Activated CD4-positive, alpha-beta T cell treated with anti-CD3 and anti-CD28 coated beads, Interleukin-10, Interleukin-2, amounts not matched to agents 100 ng/mL and 50 ng/mL, durations not matched to agents 16 hours and 8 hours (primary cell): ENCODE results near the gene KCTD14.
"Not testable (repeated sequence)": the region's sequence is repeated elsewhere in the genome, so short reads cannot be mapped to it uniquely, and the experiment has no call there.

Source experiments
- DNase-seq: peaks from one replicate; pipeline ENCODE4 v3.0.0-alpha.2; 2020

The KCTD14 gene

DNA sequence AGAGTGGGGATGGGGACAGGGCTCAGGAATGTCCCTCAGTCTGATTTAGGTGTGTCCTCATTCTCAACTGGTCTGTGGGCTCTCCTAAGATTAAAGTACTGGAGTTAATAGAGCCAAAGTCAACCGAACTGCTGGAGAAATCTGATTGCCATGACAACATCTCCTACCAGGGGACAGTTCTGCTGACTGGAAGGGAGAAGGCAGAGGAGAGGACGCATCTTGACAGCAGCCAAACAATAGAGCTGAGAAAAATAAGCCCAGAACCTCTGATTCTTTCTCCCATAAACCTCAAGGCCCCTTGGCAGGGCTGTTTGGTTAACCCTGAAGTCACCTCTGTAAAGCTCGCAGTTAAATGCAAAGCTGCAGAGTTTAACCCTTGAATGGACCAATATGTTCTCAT lies 2.8 kb downstream of the KCTD14 start:
- no peak for DNase-seq

GRCh38 chr11:78019808-78020207 lies 3.3 kb downstream of the KCTD14 start:
- DNase-seq = no peak

DNA sequence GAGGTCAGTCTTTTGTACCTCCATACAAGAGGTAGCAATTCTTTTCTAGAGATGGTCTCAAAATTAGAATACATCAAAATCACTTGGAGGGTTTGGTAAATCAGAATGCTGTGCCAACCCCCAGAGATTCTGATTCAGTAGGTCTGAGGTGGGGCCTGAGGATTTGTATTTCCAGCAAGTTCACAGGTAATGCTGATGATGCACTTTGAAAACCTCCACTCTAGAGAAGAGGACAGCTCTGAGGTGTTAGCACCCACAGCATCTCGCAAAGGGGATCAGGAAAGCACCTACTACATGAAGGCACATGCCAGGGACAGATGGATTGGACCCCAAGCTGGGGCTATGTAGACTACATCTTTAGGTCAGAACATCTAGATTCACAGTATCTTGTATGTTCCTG lies 7.2 kb downstream of the KCTD14 start:
- DNase-seq = no peak

DNA sequence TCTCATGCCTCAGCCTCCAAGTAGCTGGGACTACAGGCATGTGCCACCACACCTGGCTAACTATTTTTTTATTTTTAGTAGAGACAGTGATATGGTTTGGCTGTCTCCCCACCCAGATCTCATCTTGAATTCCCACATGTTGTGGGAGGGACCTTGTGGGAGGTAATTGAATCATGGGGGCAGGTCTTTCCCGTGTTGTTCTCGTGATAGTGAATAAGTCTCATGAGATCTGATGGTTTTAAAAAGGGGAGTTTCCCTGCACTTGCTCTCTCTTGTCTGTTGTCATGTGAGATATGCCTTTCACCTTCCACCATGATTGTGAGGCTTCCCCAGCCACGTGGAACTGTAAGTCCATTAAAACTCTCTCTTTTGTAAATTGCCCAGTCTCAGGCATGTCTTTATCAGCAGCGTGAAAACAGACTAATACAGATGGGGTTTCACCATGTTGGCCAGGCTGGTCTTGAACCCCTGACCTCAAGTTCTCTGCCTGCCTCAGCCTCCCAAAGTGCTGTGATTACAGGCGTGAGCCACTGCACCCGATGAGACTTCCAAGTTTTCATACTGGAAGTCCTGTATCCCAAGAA lies 8.0 kb downstream of the KCTD14 start:
- not testable (repeated sequence) for DNase-seq

DNA sequence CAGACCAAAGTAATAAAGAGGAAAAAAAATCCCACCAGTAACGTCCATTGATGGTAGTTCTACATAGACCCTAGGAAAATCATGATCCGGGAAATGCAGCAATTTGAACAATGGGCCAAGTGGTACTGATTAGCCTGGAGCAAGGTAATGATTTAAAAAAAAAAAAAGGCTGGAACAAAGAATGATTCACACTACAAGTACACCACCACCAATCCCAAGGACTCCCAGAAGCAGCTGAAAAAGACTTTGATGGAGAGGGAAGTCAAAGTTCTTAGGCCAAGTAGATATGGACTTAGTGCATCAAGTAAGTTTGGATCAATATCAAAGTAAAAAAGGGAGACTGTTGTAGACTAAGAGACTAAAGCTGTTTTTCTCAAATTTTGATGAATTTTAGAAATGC lies 11.8 kb downstream of the KCTD14 start:
- DNase-seq = no peak

DNA sequence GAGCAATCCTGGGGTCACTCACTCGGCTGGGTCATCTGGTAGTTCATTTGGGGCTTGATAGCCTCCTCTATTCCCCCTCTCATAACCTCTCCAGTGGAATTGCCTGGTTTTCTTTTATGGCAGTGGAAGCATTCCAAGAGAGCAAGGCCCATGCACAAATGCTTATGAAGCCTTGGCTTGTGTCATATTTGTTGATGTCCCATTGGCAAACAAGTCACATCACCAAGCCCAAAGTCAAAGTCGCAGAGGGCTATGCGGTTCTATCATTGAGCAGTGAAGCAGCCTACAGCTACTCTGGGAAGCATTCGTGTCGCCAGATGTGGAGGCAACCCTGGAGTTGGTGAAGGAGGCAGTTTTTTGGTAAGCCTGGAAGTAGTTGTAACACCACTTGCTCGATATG lies 12.3 kb downstream of the KCTD14 start:
- DNase-seq = no peak

- DNase-seq = no peak
Observed at GRCh38 chr11:78010304-78010703, 12.8 kb downstream of the KCTD14 start.

- no peak for DNase-seq
Observed at GRCh38 chr11:78009062-78009461, 14.0 kb downstream of the KCTD14 start.

GRCh38 chr11:78000193-78000592 lies 22.9 kb downstream of the KCTD14 start:
- DNase-seq = peak; percentile 67

DNA sequence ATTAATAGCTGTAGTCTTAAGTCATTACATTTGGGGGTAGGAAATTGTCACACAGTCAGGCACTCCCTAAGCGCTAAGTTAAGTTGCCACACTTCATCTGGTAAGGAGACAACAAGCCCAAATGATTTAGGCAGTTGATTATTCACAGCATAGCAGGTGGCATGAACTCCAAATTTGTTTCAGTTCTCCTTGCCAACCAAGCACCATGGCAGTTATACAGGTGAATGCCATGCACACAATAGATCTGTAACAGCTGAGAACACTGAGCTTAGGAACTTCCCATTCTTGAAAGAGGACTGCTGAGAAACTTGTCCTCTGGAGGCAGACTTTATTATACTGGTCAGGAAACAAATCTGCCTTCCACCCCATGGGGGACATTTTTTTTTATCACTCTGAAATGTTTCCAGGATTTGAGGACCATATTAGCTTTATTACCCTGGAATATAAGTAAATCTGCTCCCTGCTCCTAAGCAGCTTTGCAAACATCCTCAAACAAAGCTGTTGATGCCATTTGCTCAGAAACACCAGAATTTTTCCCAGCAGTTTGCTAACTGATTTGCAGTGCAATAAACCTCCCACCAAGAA lies 23.5 kb downstream of the KCTD14 start:
- no peak for DNase-seq

- DNase-seq = peak; percentile 99
Observed at GRCh38 chr11:77994434-77995362, 28.4 kb downstream of the KCTD14 start, which contains the start of gene INTS4. TSS of gene INTS4 (minus strand) at chr11:77994668. CDS start at chr11:77994643, 25 bp downstream.

DNA sequence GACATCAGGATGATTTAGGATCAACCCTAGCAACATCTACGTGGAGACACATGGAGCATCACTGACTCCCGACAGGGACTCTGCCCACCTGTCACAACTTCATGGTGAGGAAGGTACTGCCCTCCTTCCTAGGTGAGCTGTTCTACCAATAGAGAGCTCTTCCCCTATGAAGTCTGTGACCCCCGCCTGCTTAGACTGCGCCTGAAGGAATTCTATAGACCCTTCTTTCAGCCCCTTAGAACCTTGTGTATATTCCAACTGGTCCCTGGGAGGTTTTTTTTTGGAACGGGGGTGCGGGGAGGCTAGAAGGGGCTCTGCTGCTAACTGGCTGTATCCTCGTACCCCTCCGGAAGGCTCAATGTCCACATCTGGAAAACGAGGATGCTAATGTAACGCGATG lies 29.2 kb downstream of the KCTD14 start:
- no peak for DNase-seq

- no peak for DNase-seq
Observed at GRCh38 chr11:77990981-77991380, 32.1 kb downstream of the KCTD14 start.

DNA sequence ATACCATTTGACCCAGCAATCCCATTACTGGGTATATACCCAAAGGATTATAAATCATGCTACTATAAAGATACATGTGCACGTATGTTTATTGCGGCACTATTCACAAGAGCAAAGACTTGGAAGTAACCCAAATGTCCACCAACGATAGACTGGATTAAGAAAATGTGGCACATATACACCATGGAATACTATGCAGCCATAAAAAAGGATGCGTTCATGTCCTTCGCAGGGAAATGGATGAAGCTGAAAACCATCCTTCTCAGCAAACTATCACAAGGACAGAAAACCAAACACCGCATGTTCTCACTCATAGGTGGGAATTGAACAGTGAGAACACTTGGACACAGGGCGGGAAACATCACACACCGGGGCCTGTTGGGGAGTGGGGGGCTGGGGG lies 36.6 kb downstream of the KCTD14 start:
- DNase-seq = not testable (repeated sequence)

GRCh38 chr11:77981346-77981947 lies 41.6 kb downstream of the KCTD14 start:
- no peak for DNase-seq

DNA sequence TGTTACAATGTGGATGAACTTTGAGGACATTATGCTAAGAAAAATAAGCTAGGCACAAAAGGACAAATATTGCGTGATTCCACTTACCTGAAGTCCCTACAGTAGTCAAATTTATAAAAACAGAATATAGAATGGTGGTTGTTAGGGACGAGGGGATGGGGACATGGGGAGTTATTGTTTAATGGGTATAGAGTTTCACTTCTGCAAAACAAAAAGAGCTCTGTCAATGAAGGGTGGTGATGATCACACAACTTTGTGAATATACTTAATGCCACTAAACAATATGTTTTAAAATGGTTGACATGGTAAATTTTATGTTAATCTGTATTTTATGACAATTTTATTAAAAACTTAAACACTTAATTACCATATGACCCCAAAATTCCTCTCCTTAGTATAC lies 54.7 kb downstream of the KCTD14 start:
- no peak for DNase-seq

DNA sequence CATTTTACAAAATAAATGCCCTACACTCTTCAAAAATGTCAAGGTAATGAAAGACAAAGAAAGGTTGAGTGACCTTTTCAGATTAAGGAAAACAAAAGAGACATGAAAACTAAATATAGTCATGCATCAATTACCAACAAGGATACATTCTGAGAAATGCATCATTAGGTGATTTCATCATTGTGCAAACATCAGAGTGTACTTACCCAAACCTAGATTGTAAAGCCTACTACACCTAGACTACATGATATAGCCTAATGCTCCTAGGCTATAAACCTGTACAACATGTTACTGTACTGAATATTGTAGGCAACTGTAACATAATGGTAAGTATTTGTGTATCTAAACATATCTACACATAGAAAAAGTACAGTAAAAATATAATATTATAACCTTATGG lies 55.3 kb downstream of the KCTD14 start:
- no peak for DNase-seq

GRCh38 chr11:77967121-77967520 lies 56.0 kb downstream of the KCTD14 start:
- no peak for DNase-seq

- DNase-seq = no peak
Observed at GRCh38 chr11:77966338-77966737, 56.7 kb downstream of the KCTD14 start.
